ENCODE data around the gene C1orf210.

C1orf210 gene

DNA sequence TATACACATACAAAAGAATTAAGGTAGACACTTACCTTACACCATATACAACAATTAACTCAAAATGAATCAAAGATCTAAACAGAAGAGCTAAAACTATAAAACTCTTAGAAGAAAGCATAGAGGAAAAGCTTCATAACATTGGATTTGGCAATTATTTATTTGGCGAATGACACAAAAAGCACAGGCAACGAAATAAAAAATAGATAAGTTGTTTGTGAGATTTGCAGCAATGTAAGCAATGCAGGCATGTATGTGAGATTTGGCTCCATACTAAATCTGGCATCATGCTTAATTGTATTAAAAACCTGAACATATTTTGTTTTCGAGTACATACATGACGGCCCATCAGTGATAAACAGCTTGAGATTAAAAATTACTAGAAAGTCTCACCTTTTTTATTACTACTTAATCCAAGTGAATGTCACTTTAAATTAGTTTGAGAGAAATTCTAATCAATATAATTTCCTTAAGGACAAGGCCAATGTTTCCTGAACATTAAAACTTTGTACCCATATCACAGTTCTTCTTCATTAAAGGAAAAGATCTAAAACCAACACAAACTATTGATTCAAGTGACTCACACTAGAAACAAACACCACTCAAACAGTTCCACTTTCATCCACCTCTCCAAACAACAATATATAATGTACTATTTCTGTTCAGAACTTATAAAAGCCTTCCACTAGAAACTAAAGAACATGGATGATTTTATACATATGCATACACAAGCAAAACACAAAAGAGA, 38.7 kb downstream of the C1orf210 start:
- peaks cover 5% of the 10 kb centered on the region; the same call in 1 of the 2 replicates for H3K9me3 ChIP-seq (ENCODE audit: insufficient read depth, low read depth, low read length)
- H3K9ac ChIP-seq (ENCODE audit: low read depth, low read length, poor library complexity, severe bottlenecking), result no peak overlapping the region
- no peak overlapping the region for H3K4me3 ChIP-seq (ENCODE audit: low read length, poor library complexity, severe bottlenecking)
- H3K4me1 ChIP-seq (ENCODE audit: insufficient read depth, low read length, poor library complexity, severe bottlenecking), result no peaks in the 10 kb centered on the region
- H3K79me2 ChIP-seq (ENCODE audit: insufficient read depth, low read length), result no peaks in the 10 kb centered on the region
- H3K36me3 ChIP-seq (ENCODE audit: insufficient read depth, low read length), result no peaks in the 10 kb centered on the region
- H4K20me1 ChIP-seq (ENCODE audit: insufficient read depth, low read length, poor library complexity, severe bottlenecking), result no peaks in the 10 kb centered on the region
- H2AFZ ChIP-seq (ENCODE audit: low read length), result no peak overlapping the region
- peaks cover 6% of the 10 kb centered on the region for H3K27me3 ChIP-seq (ENCODE audit: insufficient read depth, low read length, poor library complexity, severe bottlenecking)
- H3K9me2 ChIP-seq (replicated peaks; ENCODE audit: low read depth, low read length), result no peaks in the 10 kb centered on the region
- TF ChIP-seq EZH2phosphoT487 (IDR thresholded peaks at IDR 0.05; ENCODE audit: borderline replicate concordance), result no peak
- TF ChIP-seq, protein P1, sequence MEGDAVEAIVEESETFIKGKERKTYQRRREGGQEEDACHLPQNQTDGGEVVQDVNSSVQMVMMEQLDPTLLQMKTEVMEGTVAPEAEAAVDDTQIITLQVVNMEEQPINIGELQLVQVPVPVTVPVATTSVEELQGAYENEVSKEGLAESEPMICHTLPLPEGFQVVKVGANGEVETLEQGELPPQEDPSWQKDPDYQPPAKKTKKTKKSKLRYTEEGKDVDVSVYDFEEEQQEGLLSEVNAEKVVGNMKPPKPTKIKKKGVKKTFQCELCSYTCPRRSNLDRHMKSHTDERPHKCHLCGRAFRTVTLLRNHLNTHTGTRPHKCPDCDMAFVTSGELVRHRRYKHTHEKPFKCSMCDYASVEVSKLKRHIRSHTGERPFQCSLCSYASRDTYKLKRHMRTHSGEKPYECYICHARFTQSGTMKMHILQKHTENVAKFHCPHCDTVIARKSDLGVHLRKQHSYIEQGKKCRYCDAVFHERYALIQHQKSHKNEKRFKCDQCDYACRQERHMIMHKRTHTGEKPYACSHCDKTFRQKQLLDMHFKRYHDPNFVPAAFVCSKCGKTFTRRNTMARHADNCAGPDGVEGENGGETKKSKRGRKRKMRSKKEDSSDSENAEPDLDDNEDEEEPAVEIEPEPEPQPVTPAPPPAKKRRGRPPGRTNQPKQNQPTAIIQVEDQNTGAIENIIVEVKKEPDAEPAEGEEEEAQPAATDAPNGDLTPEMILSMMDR (conservative IDR thresholded peaks at IDR 0.05; ENCODE audit: low read length), result no peak
- no peak overlapping the region for H3K4me2 ChIP-seq (ENCODE audit: low read depth, low read length, poor library complexity, severe bottlenecking)
- H3F3A ChIP-seq (ENCODE audit: low read depth), result no peaks in the 10 kb centered on the region

GRCh38 chr1:43243299-43243698, 42.1 kb downstream of the C1orf210 start:
- no peaks in the 10 kb centered on the region for H3K4me1 ChIP-seq (ENCODE audit: insufficient read depth, low read length, poor library complexity, severe bottlenecking)
- no peak overlapping the region for H3K4me2 ChIP-seq (ENCODE audit: low read depth, low read length, poor library complexity, severe bottlenecking)
- TF ChIP-seq EZH2phosphoT487 (IDR thresholded peaks at IDR 0.05; ENCODE audit: borderline replicate concordance), result no peak
- TF ChIP-seq, protein P1 (conservative IDR thresholded peaks at IDR 0.05; ENCODE audit: low read length), result no peak
- no peak overlapping the region for H3K4me3 ChIP-seq (ENCODE audit: low read length, poor library complexity, severe bottlenecking)
- H3K9me3 ChIP-seq (ENCODE audit: insufficient read depth, low read depth, low read length), result peaks cover 5% of the 10 kb centered on the region; the same call in 1 of the 2 replicates
- no peak overlapping the region for H2AFZ ChIP-seq (ENCODE audit: low read length)
- no peaks in the 10 kb centered on the region for H3F3A ChIP-seq (ENCODE audit: low read depth)
- no peaks in the 10 kb centered on the region for H4K20me1 ChIP-seq (ENCODE audit: insufficient read depth, low read length, poor library complexity, severe bottlenecking)
- H3K79me2 ChIP-seq (ENCODE audit: insufficient read depth, low read length), result no peaks in the 10 kb centered on the region
- H3K27me3 ChIP-seq (ENCODE audit: insufficient read depth, low read length, poor library complexity, severe bottlenecking), result peaks cover 6% of the 10 kb centered on the region
- H3K36me3 ChIP-seq (ENCODE audit: insufficient read depth, low read length), result no peaks in the 10 kb centered on the region
- no peaks in the 10 kb centered on the region for H3K9me2 ChIP-seq (replicated peaks; ENCODE audit: low read depth, low read length)
- H3K9ac ChIP-seq (ENCODE audit: low read depth, low read length, poor library complexity, severe bottlenecking), result no peak overlapping the region

- no peaks in the 10 kb centered on the region for H3K4me1 ChIP-seq (ENCODE audit: insufficient read depth, low read length, poor library complexity, severe bottlenecking)
- no peaks in the 10 kb centered on the region for H3K36me3 ChIP-seq (ENCODE audit: insufficient read depth, low read length)
- no peaks in the 10 kb centered on the region for H3F3A ChIP-seq (ENCODE audit: low read depth)
- no peaks in the 10 kb centered on the region for H3K9me2 ChIP-seq (replicated peaks; ENCODE audit: low read depth, low read length)
- TF ChIP-seq, protein P1 (conservative IDR thresholded peaks at IDR 0.05; ENCODE audit: low read length), result no peak
- TF ChIP-seq EZH2phosphoT487 (IDR thresholded peaks at IDR 0.05; ENCODE audit: borderline replicate concordance), result no peak
- no peaks in the 10 kb centered on the region for H3K27me3 ChIP-seq (ENCODE audit: insufficient read depth, low read length, poor library complexity, severe bottlenecking)
- no peaks in the 10 kb centered on the region for H3K9me3 ChIP-seq (ENCODE audit: insufficient read depth, low read depth, low read length)
- H2AFZ ChIP-seq (ENCODE audit: low read length), result no peak overlapping the region
- no peaks in the 10 kb centered on the region for H4K20me1 ChIP-seq (ENCODE audit: insufficient read depth, low read length, poor library complexity, severe bottlenecking)
- H3K4me3 ChIP-seq (ENCODE audit: low read length, poor library complexity, severe bottlenecking), result no peak overlapping the region
- no peak overlapping the region for H3K4me2 ChIP-seq (ENCODE audit: low read depth, low read length, poor library complexity, severe bottlenecking)
- no peak overlapping the region for H3K9ac ChIP-seq (ENCODE audit: low read depth, low read length, poor library complexity, severe bottlenecking)
- no peaks in the 10 kb centered on the region for H3K79me2 ChIP-seq (ENCODE audit: insufficient read depth, low read length)
Measured at GRCh38 chr1:43241413-43241836, 44.0 kb downstream of the C1orf210 start.

All from Loucy (cell line).